ENCODE results near the gene ADAMTS3.

DNA sequence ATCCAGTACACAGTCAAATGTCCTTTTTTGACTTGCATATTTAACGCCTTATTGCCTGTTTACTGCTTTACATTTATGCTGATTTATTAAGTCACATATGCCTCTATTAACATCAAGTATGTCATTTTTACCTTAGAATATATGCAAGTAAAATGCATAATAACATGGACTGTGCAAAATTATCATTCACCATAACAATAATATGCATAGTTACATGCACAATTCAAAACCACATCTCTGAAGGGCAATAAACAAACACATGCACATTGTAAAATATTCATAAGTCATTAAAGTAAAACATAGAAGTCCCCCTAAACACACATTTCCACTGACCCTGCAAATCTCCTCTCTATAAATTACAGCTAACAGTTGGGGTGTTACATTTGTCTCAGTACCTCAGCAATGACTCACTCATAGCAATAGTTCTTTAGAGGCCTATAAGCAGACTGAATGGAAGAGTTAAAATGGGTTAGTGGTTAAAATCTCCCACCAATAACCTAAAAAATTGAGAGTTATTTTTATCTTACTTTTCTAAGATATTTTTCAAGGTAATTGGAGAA, 61.1 kb downstream of the ADAMTS3 start:
- TF ChIP-seq, protein P1, sequence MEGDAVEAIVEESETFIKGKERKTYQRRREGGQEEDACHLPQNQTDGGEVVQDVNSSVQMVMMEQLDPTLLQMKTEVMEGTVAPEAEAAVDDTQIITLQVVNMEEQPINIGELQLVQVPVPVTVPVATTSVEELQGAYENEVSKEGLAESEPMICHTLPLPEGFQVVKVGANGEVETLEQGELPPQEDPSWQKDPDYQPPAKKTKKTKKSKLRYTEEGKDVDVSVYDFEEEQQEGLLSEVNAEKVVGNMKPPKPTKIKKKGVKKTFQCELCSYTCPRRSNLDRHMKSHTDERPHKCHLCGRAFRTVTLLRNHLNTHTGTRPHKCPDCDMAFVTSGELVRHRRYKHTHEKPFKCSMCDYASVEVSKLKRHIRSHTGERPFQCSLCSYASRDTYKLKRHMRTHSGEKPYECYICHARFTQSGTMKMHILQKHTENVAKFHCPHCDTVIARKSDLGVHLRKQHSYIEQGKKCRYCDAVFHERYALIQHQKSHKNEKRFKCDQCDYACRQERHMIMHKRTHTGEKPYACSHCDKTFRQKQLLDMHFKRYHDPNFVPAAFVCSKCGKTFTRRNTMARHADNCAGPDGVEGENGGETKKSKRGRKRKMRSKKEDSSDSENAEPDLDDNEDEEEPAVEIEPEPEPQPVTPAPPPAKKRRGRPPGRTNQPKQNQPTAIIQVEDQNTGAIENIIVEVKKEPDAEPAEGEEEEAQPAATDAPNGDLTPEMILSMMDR (IDR thresholded peaks at IDR 0.05): no peak
- TF ChIP-seq POLR2A (IDR thresholded peaks at IDR 0.05): no peak
